HL-60 (cell line): ENCODE results near the gene MYCBP.

Source experiments
- DNase-seq, 2 experiments: peaks; one replicate each; pipeline ENCODE4 v3.0.0-alpha.2; 2010 to 2020; ENCODE audit warnings: low read depth in 1 of 2, low spot score in 1 of 2
- H3K27ac ChIP-seq: fragments of 250-450 bp; sonication (Bioruptor Pico); replicated peaks from 2 replicates; pipeline ENCODE4 v1.5.1; 2020; ENCODE audit warnings: mild to moderate bottlenecking, moderate library complexity
- H3K27me3 ChIP-seq: fragments of 250-450 bp; sonication (Bioruptor Pico); 2 replicates; pipeline ENCODE4 v1.5.1; 2021; ENCODE audit warnings: mild to moderate bottlenecking, moderate library complexity; ENCODE audit not compliant: insufficient read depth, poor library complexity, severe bottlenecking
- H3K4me3 ChIP-seq: replicated peaks from 2 replicates; pipeline ENCODE4 v1.5.1; 2011; ENCODE audit warnings: mild to moderate bottlenecking, control low read depth, low read length; ENCODE audit not compliant: insufficient read depth
- GABPA ChIP-seq: IDR thresholded peaks from 2 replicates; pipeline ENCODE4 v1.6.1; 2012; ENCODE audit warnings: low read depth
- POLR2AphosphoS5 ChIP-seq: IDR thresholded peaks from 2 replicates; pipeline ENCODE4 v1.6.1; 2012; ENCODE audit warnings: low read depth
- SPI1 ChIP-seq: IDR thresholded peaks from 2 replicates; pipeline ENCODE4 v1.6.1; 2012; ENCODE audit warnings: low read depth, mild to moderate bottlenecking, borderline replicate concordance
- TF ChIP-seq, protein P1 (sequence below): IDR thresholded peaks from one replicate; pipeline ENCODE4 v1.5.1; 2011; ENCODE audit warnings: low read length, control low read depth, inconsistent platforms; ENCODE audit not compliant: insufficient read depth
- TF ChIP-seq, protein P2 (sequence below): IDR thresholded peaks from 2 replicates; pipeline ENCODE4 v1.6.1; 2012; ENCODE audit warnings: low read depth; ENCODE audit not compliant: insufficient replicate concordance

The MYCBP gene

DNA sequence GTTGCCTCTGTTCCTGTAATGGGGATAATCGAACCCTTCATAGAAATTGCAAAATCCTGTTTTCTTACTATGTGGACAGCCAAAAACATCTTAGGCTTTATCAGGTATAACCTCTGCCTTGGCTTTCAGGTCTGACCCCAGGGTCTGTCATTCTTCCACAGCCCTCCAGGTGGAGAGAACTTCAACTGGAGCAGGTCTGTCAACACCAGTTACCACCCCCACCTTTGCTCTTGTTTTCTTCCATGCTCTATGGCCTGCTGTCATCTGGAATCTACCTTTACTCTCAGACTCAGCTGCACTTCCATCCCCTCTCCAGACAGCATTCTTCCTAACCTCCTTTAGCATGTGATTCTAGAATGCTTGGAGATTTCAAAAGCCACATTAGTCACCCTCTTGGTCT lies 18.6 kb upstream of the MYCBP start:
- TF ChIP-seq GABPA (no peak), POLR2AphosphoS5 (no peak), SPI1 (no peak)
- TF ChIP-seq, protein P1, sequence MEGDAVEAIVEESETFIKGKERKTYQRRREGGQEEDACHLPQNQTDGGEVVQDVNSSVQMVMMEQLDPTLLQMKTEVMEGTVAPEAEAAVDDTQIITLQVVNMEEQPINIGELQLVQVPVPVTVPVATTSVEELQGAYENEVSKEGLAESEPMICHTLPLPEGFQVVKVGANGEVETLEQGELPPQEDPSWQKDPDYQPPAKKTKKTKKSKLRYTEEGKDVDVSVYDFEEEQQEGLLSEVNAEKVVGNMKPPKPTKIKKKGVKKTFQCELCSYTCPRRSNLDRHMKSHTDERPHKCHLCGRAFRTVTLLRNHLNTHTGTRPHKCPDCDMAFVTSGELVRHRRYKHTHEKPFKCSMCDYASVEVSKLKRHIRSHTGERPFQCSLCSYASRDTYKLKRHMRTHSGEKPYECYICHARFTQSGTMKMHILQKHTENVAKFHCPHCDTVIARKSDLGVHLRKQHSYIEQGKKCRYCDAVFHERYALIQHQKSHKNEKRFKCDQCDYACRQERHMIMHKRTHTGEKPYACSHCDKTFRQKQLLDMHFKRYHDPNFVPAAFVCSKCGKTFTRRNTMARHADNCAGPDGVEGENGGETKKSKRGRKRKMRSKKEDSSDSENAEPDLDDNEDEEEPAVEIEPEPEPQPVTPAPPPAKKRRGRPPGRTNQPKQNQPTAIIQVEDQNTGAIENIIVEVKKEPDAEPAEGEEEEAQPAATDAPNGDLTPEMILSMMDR = no peak
- TF ChIP-seq, protein P2, sequence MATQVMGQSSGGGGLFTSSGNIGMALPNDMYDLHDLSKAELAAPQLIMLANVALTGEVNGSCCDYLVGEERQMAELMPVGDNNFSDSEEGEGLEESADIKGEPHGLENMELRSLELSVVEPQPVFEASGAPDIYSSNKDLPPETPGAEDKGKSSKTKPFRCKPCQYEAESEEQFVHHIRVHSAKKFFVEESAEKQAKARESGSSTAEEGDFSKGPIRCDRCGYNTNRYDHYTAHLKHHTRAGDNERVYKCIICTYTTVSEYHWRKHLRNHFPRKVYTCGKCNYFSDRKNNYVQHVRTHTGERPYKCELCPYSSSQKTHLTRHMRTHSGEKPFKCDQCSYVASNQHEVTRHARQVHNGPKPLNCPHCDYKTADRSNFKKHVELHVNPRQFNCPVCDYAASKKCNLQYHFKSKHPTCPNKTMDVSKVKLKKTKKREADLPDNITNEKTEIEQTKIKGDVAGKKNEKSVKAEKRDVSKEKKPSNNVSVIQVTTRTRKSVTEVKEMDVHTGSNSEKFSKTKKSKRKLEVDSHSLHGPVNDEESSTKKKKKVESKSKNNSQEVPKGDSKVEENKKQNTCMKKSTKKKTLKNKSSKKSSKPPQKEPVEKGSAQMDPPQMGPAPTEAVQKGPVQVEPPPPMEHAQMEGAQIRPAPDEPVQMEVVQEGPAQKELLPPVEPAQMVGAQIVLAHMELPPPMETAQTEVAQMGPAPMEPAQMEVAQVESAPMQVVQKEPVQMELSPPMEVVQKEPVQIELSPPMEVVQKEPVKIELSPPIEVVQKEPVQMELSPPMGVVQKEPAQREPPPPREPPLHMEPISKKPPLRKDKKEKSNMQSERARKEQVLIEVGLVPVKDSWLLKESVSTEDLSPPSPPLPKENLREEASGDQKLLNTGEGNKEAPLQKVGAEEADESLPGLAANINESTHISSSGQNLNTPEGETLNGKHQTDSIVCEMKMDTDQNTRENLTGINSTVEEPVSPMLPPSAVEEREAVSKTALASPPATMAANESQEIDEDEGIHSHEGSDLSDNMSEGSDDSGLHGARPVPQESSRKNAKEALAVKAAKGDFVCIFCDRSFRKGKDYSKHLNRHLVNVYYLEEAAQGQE = no peak
- no peak overlapping the region for H3K4me3 ChIP-seq
- no peak for DNase-seq

DNA sequence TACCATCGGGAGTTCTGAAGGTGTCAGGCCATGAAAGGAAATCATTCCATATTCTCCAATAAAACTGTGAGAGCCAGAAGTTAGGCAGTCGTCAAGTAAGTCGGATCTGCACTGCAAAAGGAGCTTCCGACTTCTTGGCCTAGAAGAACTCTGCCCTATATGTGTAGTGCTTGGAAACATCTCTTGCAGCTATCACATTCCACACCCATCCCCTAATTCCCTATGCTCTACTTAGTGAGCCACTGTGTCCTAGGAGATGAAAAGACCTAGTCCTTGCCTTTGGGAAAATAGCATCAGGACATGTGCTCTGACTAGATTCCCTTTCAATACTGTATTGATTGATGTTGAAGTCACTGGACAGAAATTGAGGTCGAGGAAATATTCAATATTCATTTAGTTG lies 16.4 kb upstream of the MYCBP start:
- no peak overlapping the region for H3K27ac ChIP-seq
- DNase-seq = no peak
- no peaks in the 10 kb centered on the region for H3K27me3 ChIP-seq
- no peak for TF ChIP-seq GABPA
- no peak for TF ChIP-seq POLR2AphosphoS5
- TF ChIP-seq SPI1 = no peak
- TF ChIP-seq, protein P2 = no peak
- TF ChIP-seq, protein P1 = no peak
- H3K4me3 ChIP-seq = no peak overlapping the region

More for the DNA sequence above, 18.6 kb upstream of the MYCBP start:
- Histone ChIP-seq H3K27ac (no peak overlapping the region), H3K27me3 (no peaks in the 10 kb centered on the region)

DNA sequence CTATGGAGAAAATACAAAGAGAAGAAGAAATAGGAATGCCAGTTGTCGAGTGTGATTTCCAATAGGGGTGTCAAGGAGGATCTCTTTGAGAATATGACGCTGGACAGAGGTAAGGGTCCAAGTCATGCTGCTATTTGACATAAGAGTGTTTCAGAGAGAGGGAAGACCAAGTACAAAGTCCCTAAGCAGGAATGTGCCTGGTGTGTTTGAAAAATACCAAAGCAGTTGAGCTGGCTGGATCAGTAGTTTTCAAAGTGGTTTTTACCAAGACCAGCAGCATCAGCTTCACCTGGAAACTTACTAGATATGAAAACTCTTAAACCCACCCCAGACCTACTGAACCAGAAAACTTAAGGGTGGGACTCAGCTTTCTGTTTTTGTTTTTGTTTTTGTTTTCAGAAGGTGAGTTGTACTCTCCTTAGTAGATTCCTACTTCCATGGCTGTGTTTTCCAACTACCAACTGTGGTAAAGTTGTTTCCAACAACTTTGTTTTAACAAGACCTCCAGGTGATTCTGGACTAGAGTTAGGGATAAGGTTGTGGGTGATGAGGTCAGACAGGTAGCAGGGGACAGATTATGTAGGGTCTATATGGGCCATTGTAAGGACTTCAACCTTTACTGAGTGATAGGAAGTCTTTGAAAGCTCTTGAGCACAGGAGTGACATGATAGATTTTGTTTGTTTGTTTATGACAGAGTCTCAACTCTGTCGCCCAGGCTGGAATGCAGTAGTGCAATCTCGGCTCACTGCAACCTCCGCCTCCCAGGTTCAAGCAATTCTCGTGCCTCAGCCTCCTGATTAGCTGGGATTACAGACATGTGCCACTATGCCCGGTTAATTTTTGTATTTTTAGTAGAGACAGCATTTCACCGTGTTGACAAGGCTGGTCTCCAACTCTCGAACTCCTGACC lies 15.5 kb upstream of the MYCBP start:
- H3K27ac ChIP-seq = no peak overlapping the region
- no peak for DNase-seq
- H3K27me3 ChIP-seq = no peaks in the 10 kb centered on the region
- TF ChIP-seq, protein P1 = no peak
- TF ChIP-seq POLR2AphosphoS5 (no peak), SPI1 (no peak), GABPA (no peak)
- no peak overlapping the region for H3K4me3 ChIP-seq
